Activated T-cell treated with anti-CD3 and anti-CD28 coated beads, Interleukin-2, amount 50 U/mL, for 1 hour (primary cell): ENCODE results near the gene PYY.
"Not testable (repeated sequence)": the region's sequence is repeated elsewhere in the genome, so short reads cannot be mapped to it uniquely, and the experiment has no call there.

Source experiments
- DNase-seq: peaks from one replicate; pipeline ENCODE4 v3.0.0-alpha.2; 2020

PYY gene

GRCh38 chr17:43953746-43954145 is at the start of gene PYY:
TSS of gene PYY (minus strand) at chr17:43953940. CDS start at chr17:43953483, 457 bp downstream.
- no peak for DNase-seq

- DNase-seq: no peak
These were observed 48.6 kb upstream of the PYY start for GRCh38 chr17:44002141-44002848.

- no peak for DNase-seq
These were observed 47.8 kb upstream of the PYY start for GRCh38 chr17:44001461-44001920.

- DNase-seq: no peak
These were observed 47.2 kb upstream of the PYY start for GRCh38 chr17:44000871-44001460.

- no peak for DNase-seq
These were observed 46.6 kb upstream of the PYY start for GRCh38 chr17:44000141-44000860.

- DNase-seq: no peak
These were observed 45.3 kb upstream of the PYY start for GRCh38 chr17:43999024-43999423.

- DNase-seq: no peak
These were observed 44.8 kb upstream of the PYY start for GRCh38 chr17:43998552-43998951.

- DNase-seq: not testable (repeated sequence)
These were observed 43.4 kb upstream of the PYY start for GRCh38 chr17:43997180-43997579.

GRCh38 chr17:43995150-43995471 is 41.4 kb upstream of the PYY start:
- no peak for DNase-seq

GRCh38 chr17:43994272-43995149 is 40.8 kb upstream of the PYY start:
- DNase-seq: peak; percentile 74

- no peak for DNase-seq
These were observed 38.9 kb upstream of the PYY start for GRCh38 chr17:43992641-43993040.

- no peak for DNase-seq
These were observed 34.6 kb upstream of the PYY start for GRCh38 chr17:43988301-43988700.

- DNase-seq: no peak
These were observed 33.6 kb upstream of the PYY start for GRCh38 chr17:43987131-43988021.

GRCh38 chr17:43986225-43986981 is 32.7 kb upstream of the PYY start:
- no peak for DNase-seq

GRCh38 chr17:43984521-43984920 is 30.8 kb upstream of the PYY start:
- no peak for DNase-seq

GRCh38 chr17:43983515-43984411 is 30.0 kb upstream of the PYY start:
- DNase-seq: no peak

GRCh38 chr17:43983196-43983514 is 29.4 kb upstream of the PYY start:
- no peak for DNase-seq

- no peak for DNase-seq
These were observed 28.4 kb upstream of the PYY start for GRCh38 chr17:43982171-43982570.

- DNase-seq: no peak
These were observed 25.9 kb upstream of the PYY start for GRCh38 chr17:43979671-43980070.

- no peak for DNase-seq
These were observed 25.3 kb upstream of the PYY start for GRCh38 chr17:43979011-43979410.
